OCI-LY7 (cell line): ENCODE measurements around the gene SERHL2.
"Not testable (repeated sequence)": the region's sequence is repeated elsewhere in the genome, so short reads cannot be mapped to it uniquely, and the experiment has no call there.

ENCODE experiments used
- EZH2phosphoT487 ChIP-seq: fragments of 200-600 bp; sonication (generic); IDR thresholded peaks from 2 replicates; pipeline ENCODE4 v1.6.1; 2018; ENCODE audit warnings: low read depth, borderline replicate concordance, mild to moderate bottlenecking, mixed run types, antibody characterized with exemption, low read length, moderate library complexity, mixed read lengths
- TF ChIP-seq, protein P1 (sequence below): fragments of 200-600 bp; sonication (generic); conservative IDR thresholded peaks from 2 replicates; pipeline ENCODE4 v1.5.1; 2014; ENCODE audit warnings: mild to moderate bottlenecking, antibody characterized with exemption, low read length, moderate library complexity, mixed read lengths

DNA sequence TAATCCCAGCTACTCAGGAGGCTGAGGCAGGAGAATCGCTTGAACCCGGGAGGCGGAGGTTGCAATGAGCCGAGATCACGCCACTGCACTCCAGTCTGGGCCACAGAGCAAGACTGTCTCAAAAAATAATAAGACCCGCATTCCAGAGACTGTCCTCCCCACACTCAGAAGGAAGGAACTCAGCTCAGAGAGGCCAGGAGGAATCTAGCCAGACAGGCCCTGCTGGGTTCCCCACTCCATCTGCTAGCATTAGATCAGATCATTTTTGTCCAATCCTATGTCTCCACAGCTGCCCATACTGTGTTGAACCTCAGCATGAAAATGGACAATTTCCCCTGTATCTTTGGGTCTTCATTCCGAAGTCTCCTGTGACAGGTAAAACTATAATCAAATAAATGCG, 24.3 kb upstream of the SERHL2 start:
- TF ChIP-seq, protein P1, sequence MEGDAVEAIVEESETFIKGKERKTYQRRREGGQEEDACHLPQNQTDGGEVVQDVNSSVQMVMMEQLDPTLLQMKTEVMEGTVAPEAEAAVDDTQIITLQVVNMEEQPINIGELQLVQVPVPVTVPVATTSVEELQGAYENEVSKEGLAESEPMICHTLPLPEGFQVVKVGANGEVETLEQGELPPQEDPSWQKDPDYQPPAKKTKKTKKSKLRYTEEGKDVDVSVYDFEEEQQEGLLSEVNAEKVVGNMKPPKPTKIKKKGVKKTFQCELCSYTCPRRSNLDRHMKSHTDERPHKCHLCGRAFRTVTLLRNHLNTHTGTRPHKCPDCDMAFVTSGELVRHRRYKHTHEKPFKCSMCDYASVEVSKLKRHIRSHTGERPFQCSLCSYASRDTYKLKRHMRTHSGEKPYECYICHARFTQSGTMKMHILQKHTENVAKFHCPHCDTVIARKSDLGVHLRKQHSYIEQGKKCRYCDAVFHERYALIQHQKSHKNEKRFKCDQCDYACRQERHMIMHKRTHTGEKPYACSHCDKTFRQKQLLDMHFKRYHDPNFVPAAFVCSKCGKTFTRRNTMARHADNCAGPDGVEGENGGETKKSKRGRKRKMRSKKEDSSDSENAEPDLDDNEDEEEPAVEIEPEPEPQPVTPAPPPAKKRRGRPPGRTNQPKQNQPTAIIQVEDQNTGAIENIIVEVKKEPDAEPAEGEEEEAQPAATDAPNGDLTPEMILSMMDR: not testable (repeated sequence)
- not testable (repeated sequence) for TF ChIP-seq EZH2phosphoT487
